ENCODE data around the gene ASCC3. TPM values are rescaled to one million over a fixed set of nuclear protein-coding genes. Genes with fewer than 3 reads are reported as not detected.

Gene ASCC3
- total RNA-seq, 4 donors from 2014 or later: 20.3 to 26.2 (median 22.4) TPM

DNA sequence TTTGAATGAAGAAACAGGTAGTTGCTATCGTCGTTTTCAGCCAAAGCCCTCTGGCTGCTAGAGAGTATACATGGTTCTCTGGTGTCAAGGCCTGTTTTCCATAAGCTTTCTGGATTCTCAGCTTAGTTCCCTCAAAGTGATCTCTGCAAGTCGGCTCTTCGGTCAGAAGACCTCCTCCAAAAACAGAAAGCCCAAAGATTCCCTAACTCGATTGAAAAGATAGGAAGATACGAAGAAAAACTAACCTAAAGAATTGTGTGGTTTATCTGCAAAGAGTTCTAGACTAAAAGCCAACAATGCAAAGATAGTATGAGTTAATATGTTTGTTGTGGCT lies 545 bp upstream of the ASCC3 start:
- Histone ChIP-seq H3K4me1 (peaks cover 29 to 40% (median 37%) of the 10 kb centered on the region in 4 donors), H3K9me3 (no peaks in the 10 kb centered on the region), H3K27ac (replicated peaks in 1 of 4) (peak overlapping the region; percentile 90 to 92 (median 91)), H3K4me3 (peak overlapping the region; percentile 71 to 89 (median 76)), H3K27me3 (no peaks in the 10 kb centered on the region), H3K36me3 (no peaks in the 10 kb centered on the region)
- intact Hi-C loops (cut with DNase I): no loop called here
- DNase-seq (ENCODE audit: extremely low spot score): no peak
- WGBS: 8% methylated on average over 6 of the region's 6 CpGs
- TF ChIP-seq POLR2AphosphoS5 (IDR thresholded peaks at IDR 0.05) (no peak), EP300 (IDR thresholded peaks at IDR 0.05) (no peak), POLR2A (IDR thresholded peaks at IDR 0.05; ENCODE audit: low read depth) (no peak), CTCF (IDR thresholded peaks at IDR 0.05) (no peak)

- H3K36me3 ChIP-seq: no peaks in the 10 kb centered on the region
- peaks cover 29 to 40% (median 37%) of the 10 kb centered on the region in 4 donors for H3K4me1 ChIP-seq
- no peak for DNase-seq (ENCODE audit: extremely low spot score)
- WGBS: 4% methylated on average over 5 of the region's 5 CpGs
- peak overlapping the region; percentile 90 to 92 (median 91) for H3K27ac ChIP-seq (replicated peaks in 1 of 4)
- H3K9me3 ChIP-seq: no peaks in the 10 kb centered on the region
- peak overlapping the region; percentile 71 to 89 (median 76) for H3K4me3 ChIP-seq
- H3K27me3 ChIP-seq: no peaks in the 10 kb centered on the region
- TF ChIP-seq POLR2AphosphoS5 (IDR thresholded peaks at IDR 0.05) (no peak), EP300 (IDR thresholded peaks at IDR 0.05) (no peak), POLR2A (IDR thresholded peaks at IDR 0.05; ENCODE audit: low read depth) (no peak), CTCF (IDR thresholded peaks at IDR 0.05) (no peak)
- intact Hi-C loops (cut with DNase I): no loop called here
These were observed 828 bp downstream of the ASCC3 start for GRCh38 chr6:100880149-100880852.

DNA sequence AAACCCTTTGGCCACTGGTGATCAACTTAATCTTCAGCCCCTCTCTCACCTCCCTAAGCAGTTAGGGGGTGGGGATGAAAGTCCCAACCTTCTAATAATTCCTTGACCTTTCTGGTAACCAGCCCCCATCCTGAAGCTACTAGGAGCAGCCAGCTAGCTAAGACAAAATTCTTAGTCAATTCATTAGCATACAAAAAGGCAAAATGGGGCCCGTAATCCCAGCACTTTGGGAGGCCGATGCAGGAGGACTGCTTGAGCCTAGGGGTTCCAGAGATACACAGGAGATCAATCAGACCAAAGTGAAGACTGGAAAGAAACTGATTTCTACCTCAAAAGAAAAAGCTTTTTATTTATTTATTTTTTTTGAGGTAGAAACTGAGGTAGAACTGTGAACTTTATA lies 1.8 kb downstream of the ASCC3 start:
- Histone ChIP-seq H3K27me3 (no peaks in the 10 kb centered on the region), H3K27ac (replicated peaks in 1 of 4) (peak overlapping the region in 3 of 4 donors; percentile 3 to 58 (median 13)), H3K4me1 (peaks cover 29 to 40% (median 37%) of the 10 kb centered on the region in 4 donors), H3K36me3 (no peaks in the 10 kb centered on the region), H3K9me3 (no peaks in the 10 kb centered on the region), H3K4me3 (peak overlapping the region in 1 of 4 donors; percentile 89)
- WGBS: 97% methylated on average over 2 of the region's 2 CpGs
- no peak for DNase-seq (ENCODE audit: extremely low spot score)
- intact Hi-C loops (cut with DNase I): no loop called here
- no peak for TF ChIP-seq CTCF (IDR thresholded peaks at IDR 0.05)
- TF ChIP-seq POLR2A (IDR thresholded peaks at IDR 0.05; ENCODE audit: low read depth): no peak
- no peak for TF ChIP-seq EP300 (IDR thresholded peaks at IDR 0.05)
- TF ChIP-seq POLR2AphosphoS5 (IDR thresholded peaks at IDR 0.05): no peak

DNA sequence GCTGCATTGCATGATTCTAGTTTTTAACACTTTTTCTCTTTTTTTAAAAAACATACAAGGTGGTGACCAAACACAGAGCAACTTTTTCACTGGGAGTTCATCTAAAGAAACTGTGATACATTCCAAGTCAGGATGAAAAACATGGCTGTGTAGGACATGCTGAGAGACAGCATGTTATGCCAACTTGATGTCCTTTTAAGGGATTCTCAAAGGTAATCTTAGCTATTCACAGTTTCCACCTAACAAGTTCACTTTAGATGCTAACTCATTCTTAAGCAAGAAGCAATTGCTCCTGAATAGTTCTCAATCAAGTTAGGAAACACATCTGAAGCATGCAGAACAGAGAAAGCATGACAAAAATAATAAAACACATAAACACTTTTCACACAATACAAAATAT lies 3.3 kb downstream of the ASCC3 start:
- intact Hi-C loops (cut with DNase I): no loop called here
- peaks cover 29 to 40% (median 37%) of the 10 kb centered on the region in 4 donors for H3K4me1 ChIP-seq
- no peaks in the 10 kb centered on the region for H3K9me3 ChIP-seq
- no peaks in the 10 kb centered on the region for H3K36me3 ChIP-seq
- no peak overlapping the region for H3K4me3 ChIP-seq
- no peak for DNase-seq (ENCODE audit: extremely low spot score)
- peak overlapping the region in 1 of 4 donors; percentile 58 for H3K27ac ChIP-seq (replicated peaks in 1 of 4)
- H3K27me3 ChIP-seq: no peaks in the 10 kb centered on the region
- TF ChIP-seq POLR2AphosphoS5 (IDR thresholded peaks at IDR 0.05) (no peak), POLR2A (IDR thresholded peaks at IDR 0.05; ENCODE audit: low read depth) (no peak), CTCF (IDR thresholded peaks at IDR 0.05) (no peak), EP300 (IDR thresholded peaks at IDR 0.05) (no peak)

- Histone ChIP-seq H3K4me1 (peaks cover 21 to 31% (median 29%) of the 10 kb centered on the region in 4 donors), H3K36me3 (no peaks in the 10 kb centered on the region), H3K9me3 (no peaks in the 10 kb centered on the region), H3K27me3 (no peaks in the 10 kb centered on the region), H3K27ac (replicated peaks in 1 of 4) (no peak overlapping the region), H3K4me3 (no peak overlapping the region)
- no peak for DNase-seq (ENCODE audit: extremely low spot score)
- intact Hi-C loops (cut with DNase I): no loop called here
- TF ChIP-seq EP300 (IDR thresholded peaks at IDR 0.05) (no peak), CTCF (IDR thresholded peaks at IDR 0.05) (no peak), POLR2AphosphoS5 (IDR thresholded peaks at IDR 0.05) (no peak), POLR2A (IDR thresholded peaks at IDR 0.05; ENCODE audit: low read depth) (no peak)
These were observed 4.9 kb downstream of the ASCC3 start for GRCh38 chr6:100876251-100876650.
